Measurements from ENCODE around the gene LYPD6B.

LYPD6B gene

DNA sequence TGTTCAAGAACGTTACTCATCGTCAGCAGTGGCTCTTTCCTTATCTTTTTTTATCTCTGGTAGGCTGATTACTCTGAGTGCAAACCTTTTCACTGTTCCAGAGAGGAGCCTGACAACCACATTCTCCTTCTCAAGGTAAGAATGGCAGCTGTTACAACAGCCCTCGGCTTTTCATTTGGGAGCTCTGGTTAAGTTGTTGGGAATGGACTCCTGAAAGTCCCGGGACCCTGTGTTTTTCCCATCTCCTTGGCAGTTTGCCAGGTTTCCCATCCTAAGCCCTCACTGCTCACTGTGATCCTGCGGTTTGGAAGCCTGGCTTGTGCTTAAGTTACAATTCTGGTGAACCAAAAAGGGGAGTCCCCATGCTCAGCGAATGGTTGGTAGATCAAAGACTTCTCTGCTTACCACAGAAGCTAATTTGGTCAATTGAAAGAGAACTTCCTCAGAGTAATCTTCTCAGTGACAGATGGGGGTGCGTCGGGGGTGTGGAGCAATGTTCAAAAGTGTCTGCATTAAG, 122.3 kb downstream of the LYPD6B start:
- no peak for DNase-seq (ENCODE audit: low read depth in 2 of 2)

DNA sequence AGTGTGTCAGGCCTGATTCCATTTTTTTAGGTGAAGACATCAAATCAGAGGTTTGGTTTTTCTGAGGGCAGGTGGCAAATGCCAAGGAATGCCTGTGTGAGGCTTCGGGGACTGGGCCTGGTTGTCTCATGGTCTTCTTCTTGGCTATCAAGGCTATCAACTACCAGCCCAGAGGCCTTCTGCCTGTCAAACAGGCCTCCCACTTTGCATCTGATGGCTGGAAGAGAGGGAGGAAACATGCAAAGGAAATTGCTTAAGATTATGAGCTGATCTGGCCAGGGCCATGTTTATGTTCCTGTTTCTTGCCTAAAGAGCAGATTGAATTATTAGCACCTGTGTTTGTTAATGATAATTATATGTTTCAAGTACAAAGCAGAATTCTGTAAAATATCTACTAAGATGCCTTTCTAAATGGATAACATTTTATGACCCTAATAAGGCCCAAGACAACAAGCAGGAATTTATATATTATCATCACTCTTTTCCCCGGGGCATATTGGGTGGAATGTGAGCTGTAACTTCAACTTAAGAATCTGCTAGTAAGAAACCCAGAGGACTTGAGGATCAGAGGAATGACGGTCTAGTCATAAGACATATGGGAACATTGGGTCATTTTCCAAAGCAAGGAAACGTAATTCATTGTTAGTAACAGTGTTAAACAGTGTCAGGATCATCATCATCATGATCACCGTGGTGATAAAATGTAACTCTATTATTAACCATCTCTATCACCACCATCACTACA, 123.2 kb downstream of the LYPD6B start:
- DNase-seq (ENCODE audit: low read depth in 2 of 2), result no peak

DNA sequence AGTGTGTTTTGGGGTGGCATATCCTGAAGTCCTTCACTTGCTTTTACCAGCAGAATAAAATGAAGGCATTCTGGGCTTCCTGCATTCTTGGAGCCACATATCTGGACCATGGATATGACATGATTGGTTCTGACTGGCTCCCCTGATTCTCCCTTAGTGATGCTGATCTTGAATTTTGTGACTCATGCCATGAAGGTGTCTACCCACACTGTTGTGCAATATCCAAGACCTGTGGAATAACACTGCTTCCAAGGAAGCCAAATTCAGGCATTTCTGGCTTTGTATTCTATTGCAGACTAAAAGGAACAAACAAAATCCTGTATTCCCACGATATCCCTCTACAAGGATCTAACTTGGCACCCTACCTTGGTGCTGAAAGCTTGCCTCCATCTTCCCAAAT, 125.8 kb downstream of the LYPD6B start:
- no peak for DNase-seq (ENCODE audit: low read depth in 2 of 2)

DNA sequence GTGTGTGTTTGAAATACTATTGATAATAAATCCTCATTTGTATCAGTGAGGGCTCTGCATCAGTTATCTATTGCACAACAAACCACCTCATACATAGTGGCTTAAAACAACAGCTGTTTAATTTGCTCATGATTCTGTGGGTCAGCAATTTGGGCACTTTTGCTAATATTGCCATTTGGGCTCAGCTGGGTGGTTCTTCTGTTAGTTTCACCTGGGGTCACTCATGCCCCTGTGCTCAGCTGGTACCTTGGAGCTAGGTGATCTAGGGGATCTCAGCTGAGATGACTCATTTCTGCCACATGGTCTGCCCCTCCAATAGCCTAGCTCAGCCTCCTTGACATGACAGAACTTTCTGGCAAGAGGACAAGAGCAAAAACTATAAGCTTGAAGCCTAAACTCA, 126.3 kb downstream of the LYPD6B start:
- DNase-seq (ENCODE audit: low read depth in 2 of 2), result no peak

DNA sequence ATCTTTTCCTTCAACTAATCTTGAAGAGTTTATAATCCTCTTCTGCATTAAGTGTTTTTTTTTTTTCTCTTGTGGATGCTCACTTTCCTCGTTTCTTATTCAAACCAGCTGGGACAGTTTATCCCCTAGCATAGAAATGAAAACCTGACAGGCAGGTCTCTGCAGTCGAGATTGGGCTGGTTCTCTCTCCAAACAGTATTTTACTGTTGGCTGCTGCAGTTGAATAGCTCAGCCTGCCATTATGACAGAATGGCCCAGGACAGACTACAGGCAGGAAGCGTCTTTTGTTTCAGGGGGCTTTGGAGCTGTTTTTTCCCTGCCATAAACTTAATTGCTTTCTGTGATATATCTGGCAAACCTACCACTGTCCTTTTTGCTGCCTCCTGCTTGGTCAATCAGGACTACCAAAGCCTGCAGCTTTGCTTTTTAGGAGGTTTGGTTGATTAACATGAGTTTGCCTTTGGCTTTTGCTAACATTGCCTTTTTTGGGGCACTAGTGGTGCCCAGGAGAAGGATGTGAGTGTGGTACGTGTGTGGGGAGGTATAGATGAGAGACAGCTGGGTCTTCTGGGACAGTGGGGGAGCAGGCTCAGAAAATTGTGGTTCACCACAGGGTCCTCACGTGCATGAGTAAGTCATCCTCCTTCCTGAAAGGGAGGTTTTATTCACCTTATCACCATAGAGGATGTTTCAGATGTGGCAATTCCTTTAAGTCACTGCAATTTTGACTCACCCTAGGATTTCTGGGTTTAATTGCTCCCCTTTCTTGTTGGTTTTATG, 128.7 kb downstream of the LYPD6B start:
- DNase-seq (ENCODE audit: low read depth in 2 of 2), result no peak

DNA sequence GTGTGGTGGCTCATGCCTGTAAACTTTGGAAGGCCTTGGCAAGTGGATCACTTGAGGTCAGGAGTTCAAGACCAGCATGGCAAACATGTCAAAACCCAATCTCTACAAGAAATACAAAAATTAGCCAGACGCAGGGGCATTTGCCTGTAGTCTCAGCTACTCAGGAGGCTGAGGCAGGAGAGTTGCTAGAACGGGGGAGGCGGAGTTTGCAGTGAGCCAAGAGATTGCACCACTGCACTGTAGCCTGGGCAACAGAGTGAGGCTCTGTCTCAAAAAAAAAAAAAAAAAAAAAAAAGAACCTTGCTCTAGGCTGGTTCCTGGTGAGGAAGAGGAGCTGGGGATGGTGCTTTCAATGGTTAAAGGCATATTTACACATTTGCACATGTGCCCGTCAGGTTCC, 129.4 kb downstream of the LYPD6B start:
- DNase-seq (ENCODE audit: low read depth in 2 of 2), result no peak

DNA sequence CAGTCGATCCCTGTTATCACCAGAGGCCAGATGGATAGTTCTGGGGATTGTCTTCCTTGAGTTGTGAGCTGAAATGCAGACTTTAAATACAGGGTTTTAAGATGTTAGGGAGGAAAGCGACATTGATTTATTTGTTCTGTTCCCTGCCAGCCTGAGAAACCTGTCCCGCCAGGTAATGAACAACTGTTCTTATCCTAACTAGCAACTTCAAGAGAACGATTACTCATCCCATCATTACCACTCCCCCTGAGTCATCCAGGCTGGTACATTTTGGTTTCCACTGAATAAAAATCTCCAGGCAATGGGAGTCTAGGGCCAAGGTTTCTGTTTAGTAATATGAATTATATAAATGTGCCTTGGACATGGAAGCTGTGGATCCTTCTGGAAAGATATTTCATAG, 131.2 kb downstream of the LYPD6B start:
- DNase-seq (ENCODE audit: low read depth in 2 of 2), result no peak

DNA sequence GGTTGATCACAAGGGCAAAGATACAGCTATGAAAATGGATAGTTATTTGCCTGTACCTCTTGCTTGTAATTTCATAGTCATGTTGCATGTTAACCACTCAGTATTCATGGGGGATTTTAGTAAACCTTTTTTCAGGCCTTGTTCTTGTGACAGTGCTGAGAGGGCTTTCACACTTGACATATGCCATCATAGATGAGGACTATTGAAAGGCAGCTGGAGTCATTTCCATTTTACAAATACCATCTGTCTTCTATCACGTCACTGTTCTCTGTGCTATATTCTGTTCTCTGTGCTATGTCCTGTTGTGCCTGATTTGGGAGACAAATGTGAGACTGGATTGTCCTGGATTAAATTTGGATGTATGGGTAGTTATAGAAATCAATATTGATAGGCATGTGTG, 131.7 kb downstream of the LYPD6B start:
- DNase-seq (ENCODE audit: low read depth in 2 of 2), result no peak

DNA sequence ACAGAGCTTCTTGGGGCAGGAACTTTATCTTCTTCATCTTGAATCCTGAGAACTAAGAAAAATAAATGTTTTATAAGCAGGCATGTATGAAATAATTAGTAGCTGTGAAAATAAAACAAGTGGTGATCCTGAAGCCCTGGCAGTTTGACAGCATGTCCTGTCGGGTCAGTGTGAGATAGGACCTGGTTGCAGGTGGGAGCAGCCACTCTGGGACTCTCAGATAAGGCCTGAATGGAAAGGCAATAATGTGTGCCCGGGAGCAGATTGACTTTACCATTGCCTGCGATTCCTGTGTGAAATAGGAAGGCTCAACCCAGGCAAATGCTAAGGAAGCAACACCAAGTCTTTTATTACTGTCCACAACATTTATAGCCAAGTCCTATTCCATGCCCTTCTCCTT, 132.4 kb downstream of the LYPD6B start:
- DNase-seq (ENCODE audit: low read depth in 2 of 2), result no peak

DNA sequence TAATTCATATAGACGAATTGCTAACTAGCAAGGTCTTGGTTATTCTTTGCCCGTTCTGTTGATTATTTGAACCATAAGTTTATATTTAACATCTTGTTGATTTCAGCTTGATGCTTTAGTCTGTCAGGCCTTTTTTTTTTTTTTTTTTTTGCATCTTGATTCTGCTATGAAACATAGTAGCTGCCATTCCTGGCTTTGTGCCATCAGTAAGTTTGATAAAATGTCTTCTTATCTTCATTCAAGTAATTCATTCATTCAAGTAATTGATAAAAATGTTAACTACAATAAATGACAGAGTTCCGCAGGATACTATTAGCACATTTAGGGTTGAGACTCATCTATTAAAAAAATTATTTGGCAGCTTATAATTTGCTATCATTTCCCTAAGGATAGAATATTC, 134.7 kb downstream of the LYPD6B start:
- DNase-seq (ENCODE audit: low read depth in 2 of 2), result no peak

DNA sequence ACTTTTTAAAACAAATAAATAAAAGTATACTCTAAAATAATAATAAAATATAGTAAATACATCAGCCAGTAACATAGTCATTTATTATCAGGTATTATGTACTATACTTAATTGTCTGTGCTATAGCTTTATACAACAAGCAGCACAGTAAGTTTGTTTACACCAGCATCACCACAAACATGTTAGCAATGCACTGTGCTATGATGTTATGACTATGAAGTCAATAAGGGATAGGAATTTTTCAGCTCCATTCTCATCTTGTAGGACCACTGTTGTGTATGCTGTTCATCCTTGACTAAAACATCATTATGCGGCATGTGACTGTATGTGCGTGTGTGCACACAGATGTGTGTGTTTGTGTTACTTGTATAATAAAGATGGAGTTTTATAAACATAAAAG, 137.5 kb downstream of the LYPD6B start:
- DNase-seq (ENCODE audit: low read depth in 2 of 2), result no peak

DNA sequence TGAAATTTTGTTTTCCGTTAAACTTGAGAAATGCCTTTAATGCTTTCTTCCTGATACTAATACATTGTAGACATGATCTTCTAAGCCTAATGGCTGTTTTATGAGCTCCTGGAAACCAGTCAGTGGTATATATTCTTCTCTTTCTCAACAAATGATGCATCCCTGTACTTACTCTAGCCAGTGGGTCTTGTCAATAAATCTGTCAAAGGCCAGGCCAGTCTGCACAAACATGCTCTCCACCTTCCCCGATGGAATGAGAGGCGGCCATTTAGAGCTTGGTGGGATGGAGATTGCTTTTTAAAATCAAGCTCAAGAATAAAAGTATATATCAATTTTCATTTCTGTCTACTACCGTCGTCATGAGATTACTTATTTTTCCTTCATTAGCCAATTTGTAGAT, 140.1 kb downstream of the LYPD6B start:
- no peak for DNase-seq (ENCODE audit: low read depth in 2 of 2)

DNA sequence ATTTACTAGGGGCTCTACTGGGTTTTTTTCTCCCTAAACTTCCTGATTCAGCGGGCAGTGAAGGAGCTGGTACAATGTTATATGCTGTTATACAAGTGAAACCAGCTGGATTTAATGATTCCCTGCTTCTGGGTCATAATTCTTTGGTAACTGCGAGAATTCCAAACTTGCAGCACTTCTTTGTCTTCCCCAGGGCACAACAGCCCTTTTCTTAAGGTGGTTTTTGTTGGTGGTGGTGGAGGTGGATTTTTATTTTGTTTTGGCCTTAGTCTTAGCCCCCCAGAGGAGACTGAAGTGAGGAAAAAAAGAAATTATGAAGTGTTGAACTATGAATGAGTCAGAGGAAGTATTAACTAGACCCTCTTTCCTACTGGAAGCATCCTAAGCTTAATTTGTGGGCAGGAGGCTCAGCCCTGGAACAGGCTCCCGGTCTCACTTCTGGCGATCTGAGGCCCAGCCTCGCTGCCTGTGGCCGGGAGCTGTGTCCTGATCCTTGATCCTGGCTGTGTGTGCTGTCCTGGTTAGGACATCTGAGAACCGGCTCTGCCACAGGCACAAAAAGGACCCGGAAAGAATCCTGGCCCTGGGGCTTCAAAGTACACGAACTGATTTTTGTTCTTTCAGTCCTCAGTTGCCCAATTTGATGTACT, 141.9 kb downstream of the LYPD6B start:
- no peak for DNase-seq (ENCODE audit: low read depth in 2 of 2)

DNA sequence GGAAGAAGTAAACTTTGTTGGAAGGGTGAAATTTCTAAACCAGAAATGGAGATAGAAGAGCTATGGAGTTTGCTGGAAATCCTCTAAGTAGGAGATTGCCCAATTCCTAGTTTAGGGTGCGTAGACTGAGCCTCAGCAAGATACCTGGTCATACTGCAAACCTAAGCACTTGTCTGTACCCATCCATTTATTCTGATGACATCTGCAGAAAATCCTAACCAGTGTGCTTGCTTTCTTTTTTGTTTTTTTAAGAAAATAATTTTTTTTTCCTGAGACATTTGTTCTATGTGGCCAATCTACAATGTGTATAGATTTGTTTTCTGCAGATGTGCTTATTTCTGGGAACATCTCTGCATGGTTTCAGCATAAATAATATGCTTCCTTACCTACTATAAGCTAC, 144.7 kb downstream of the LYPD6B start:
- no peak for DNase-seq (ENCODE audit: low read depth in 2 of 2)

DNA sequence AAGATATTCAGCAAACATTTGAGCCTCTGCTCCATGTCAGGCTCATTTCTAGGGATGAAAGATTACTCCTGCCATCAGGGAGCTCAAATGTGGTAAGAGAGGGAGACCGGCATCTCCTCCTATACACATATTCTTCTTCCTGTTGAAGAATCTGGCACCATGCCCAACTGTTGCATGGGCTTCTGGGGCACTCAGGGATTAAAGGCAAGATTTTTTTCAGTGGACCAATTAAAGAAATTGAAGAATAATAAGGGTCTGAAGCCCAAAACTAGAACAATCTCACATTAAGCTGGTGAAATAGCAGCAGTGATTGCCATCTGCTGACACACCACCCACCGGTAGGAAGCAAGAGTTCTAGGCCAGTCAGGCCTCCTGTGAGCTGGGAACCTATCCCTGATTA, 146.5 kb downstream of the LYPD6B start:
- no peak for DNase-seq (ENCODE audit: low read depth in 2 of 2)

DNA sequence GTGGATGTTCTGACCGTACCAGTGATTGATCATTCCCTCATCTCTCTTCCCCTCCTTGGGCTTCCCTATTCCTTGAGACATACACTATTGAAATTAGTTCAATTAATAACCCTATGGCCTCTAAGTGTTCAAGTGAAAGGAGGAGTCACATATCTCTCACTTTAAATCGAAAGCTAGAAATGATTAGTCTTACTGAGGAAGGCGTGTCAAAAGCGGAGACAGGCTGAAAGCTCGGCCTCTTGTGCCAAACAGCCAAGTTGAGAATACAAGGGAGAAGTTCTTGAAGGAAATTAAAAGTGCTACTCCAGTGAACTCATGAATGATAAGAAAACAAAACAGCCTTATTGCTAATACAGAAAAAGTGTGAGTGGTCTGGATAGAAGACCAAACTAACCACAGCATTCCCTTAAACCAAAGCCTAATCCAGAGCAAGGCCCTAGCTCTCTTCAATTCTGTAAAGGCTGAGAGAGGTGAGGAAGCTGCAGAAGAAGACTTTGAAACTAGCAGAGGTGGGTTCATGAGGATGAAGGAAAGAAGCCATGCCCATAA, 147.5 kb downstream of the LYPD6B start:
- DNase-seq (ENCODE audit: low read depth in 2 of 2), result no peak

DNA sequence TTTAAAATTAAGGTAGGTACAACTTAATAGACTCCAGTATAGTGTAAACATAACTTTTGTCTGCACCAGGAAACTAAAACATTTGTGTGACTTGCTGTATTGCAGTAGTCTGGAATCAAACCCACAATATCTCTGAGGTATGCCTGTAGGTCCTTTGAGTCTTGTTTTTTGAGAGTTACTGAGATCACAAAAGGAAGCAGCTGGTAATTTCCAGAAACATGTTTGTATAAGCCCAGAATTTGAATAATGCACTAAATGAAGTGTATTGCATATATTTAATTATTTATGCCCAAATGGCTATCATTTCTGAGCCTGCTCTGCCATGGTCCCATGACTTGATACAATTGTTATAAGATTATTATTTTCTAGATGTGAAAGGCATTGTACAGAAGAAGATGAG, 148.6 kb downstream of the LYPD6B start:
- DNase-seq (ENCODE audit: low read depth in 2 of 2), result no peak

DNA sequence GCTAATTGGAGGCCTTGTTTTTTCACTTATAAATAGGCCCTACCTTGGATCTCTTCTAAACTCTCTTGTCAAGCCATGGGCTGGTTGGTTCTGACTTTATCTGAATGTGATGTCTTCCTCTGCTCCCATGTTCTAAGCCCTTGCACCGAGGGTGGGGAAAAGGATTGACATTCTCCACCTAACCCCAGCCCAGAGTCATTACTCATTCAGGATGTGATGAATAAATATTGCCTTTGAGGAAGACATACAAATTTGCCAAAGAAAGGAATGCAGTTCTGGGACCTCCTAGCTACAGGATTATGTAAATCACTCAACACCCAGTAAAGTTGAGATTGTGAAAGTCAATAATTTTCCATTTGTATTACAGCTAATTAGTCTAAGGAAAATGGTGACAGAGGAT, 149.8 kb downstream of the LYPD6B start:
- no peak for DNase-seq (ENCODE audit: low read depth in 2 of 2)

DNA sequence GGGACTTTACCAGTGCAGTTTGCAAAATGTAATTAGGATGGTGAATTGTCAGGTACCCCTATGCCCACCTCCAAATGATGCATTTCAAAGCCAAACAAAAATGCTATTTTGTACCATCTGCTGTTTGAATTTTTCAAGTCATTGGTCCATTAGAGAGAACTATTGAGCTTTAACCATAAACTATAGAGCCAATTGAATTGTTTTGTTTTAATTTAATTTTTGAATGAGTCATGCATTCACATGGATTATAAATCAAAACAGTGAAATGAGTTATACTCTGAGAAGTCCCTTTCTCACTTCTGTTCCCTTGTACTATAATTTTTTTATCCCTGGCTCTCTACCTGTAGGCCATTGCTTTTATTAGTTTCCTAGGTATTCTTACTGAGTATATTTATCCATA, 151.3 kb downstream of the LYPD6B start:
- DNase-seq (ENCODE audit: low read depth in 2 of 2), result no peak

DNA sequence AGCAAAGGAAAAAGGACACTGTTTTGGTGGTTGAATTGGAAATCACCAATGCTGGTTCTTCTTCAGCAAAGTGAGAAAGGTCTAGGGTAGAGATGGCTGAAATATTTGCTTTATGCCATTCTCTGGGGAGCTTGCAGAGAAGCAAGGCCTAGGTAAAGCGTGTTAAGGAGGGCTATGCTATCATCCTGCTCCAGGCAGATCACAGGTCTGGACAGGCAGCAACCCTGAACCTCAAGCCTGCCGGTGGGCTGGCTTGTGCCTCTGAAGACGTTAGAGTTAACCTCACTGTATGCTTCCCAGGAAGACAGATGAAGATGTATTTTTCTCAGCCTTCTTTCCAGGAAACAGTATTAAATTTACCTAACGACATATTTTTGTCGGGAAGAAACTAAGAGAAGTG, 153.4 kb downstream of the LYPD6B start:
- DNase-seq (ENCODE audit: low read depth in 2 of 2), result no peak

DNA sequence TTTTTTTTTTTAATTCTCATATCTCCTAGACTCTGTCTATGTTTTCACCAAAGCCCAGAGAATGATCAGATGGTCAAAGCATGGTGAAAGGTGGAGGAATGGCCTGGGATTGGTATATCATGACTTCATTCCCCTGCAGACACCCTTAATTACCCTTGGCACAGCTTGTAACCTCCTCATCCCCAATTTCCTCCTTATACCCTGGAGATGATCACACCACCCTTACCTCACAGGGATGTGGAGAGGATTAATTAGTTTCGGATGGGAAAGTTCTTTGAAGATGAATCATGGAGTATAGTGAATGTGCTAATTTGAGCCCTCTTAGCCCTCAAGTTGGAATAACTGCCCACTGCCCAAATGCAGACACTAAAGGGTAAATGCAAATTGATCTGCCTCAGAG, 153.9 kb downstream of the LYPD6B start:
- DNase-seq (ENCODE audit: low read depth in 2 of 2), result no peak

DNA sequence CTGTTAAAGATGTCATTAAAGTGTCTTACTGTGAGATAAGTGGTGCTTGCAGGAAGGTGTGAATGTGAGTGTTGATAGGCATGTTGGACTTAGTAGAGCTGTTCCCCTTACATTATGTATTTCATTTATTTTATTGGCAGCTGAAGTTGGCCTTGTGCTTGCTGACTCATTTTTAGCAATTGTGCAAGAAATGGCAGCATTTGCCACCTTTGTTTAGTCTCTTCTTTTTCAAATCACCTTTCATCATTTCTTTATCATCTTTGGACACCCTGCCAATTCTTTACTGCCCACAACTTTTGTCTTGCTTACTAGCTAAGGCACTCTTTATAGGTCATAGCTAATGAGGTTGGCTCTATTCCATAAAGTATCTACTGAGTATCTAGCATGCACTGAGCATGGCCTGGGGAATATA, 161.6 kb downstream of the LYPD6B start:
- no peak for DNase-seq (ENCODE audit: low read depth in 2 of 2)

DNA sequence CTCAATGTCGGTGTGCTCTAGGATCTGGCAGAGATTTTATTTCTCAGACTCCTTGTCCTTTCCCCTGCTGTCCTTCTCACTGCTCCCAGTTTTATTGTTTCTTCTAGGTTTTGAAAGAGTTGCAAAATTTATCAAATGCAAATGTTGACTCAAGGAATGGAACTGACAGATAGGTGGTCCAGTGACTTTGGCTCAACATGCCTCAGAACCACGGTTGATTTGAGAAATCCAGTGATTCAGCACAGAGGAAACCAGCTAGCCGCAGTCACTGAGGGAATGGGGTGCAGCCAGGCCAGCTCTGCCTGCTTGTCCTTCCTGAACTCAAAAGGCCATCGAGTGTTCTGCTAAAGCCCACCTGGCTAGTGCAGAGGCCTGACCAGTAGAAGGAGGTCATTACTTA, 166.2 kb downstream of the LYPD6B start:
- no peak for DNase-seq (ENCODE audit: low read depth in 2 of 2)
